Inflammatory macrophage treated with lipopolysaccharide for 4 hours (primary cell): Measurements from ENCODE around the gene BORCS5.
"Not testable (repeated sequence)": the region's sequence is repeated elsewhere in the genome, so short reads cannot be mapped to it uniquely, and the experiment has no call there.

Source experiments
- DNase-seq: peaks from one replicate; pipeline ENCODE4 v3.0.0-alpha.2; 2020

BORCS5 gene

GRCh38 chr12:12356896-12357718 lies at the start of gene BORCS5:
Gene BORCS5 (plus strand): TSS chr12:12357078. CDS start chr12:12357452, 374 bp downstream.
- DNase-seq, result peak; percentile 99

GRCh38 chr12:12310695-12311094 lies 46.2 kb upstream of the BORCS5 start:
- not testable (repeated sequence) for DNase-seq

- no peak for DNase-seq
These were observed 41.0 kb upstream of the BORCS5 start for GRCh38 chr12:12315838-12316237.

- no peak for DNase-seq
These were observed 37.3 kb upstream of the BORCS5 start for GRCh38 chr12:12319451-12320183.

- DNase-seq, result no peak
These were observed 33.8 kb upstream of the BORCS5 start for GRCh38 chr12:12323118-12323517.

GRCh38 chr12:12323591-12323990 lies 33.3 kb upstream of the BORCS5 start:
- DNase-seq, result no peak

- no peak for DNase-seq
These were observed 30.6 kb upstream of the BORCS5 start for GRCh38 chr12:12326262-12326661.

GRCh38 chr12:12327802-12328201 lies 29.1 kb upstream of the BORCS5 start:
- peak; percentile 77 for DNase-seq

GRCh38 chr12:12331244-12331771 lies 25.6 kb upstream of the BORCS5 start:
- DNase-seq, result no peak

GRCh38 chr12:12331896-12332295 lies 25.0 kb upstream of the BORCS5 start:
- no peak for DNase-seq

GRCh38 chr12:12333407-12334366 lies 23.2 kb upstream of the BORCS5 start:
- DNase-seq, result no peak

GRCh38 chr12:12334367-12335040 lies 22.4 kb upstream of the BORCS5 start:
- DNase-seq, result peak; percentile 47

GRCh38 chr12:12336049-12336411 lies 20.8 kb upstream of the BORCS5 start:
- no peak for DNase-seq

- DNase-seq, result no peak
These were observed 20.4 kb upstream of the BORCS5 start for GRCh38 chr12:12336511-12336910.

GRCh38 chr12:12338527-12339168 lies 18.2 kb upstream of the BORCS5 start:
- no peak for DNase-seq

- DNase-seq, result no peak
These were observed 6.9 kb upstream of the BORCS5 start, which contains the start of gene MANSC1 for GRCh38 chr12:12349711-12350665. Gene MANSC1 (minus strand): TSS chr12:12350242. CDS start chr12:12343314, 6,928 bp downstream.

- no peak for DNase-seq
These were observed 5.9 kb upstream of the BORCS5 start for GRCh38 chr12:12350868-12351463.

GRCh38 chr12:12351468-12352185 lies 5.3 kb upstream of the BORCS5 start:
- DNase-seq, result not testable (repeated sequence)

GRCh38 chr12:12353276-12353675 lies 3.6 kb upstream of the BORCS5 start:
- no peak for DNase-seq
